H1 (cell line): ENCODE data around the gene ZBTB20. TPM values are rescaled to one million over a fixed set of nuclear protein-coding genes. Genes with fewer than 3 reads are reported as not detected.

Experiments used
- BCL11A ChIP-seq, 2 experiments: IDR thresholded peaks; one replicate each; pipeline ENCODE4 v1.6.1; 2011; ENCODE audit warnings: low read depth in 2 of 2, low read length in 2 of 2, mild to moderate bottlenecking in 2 of 2
- PHF8 ChIP-seq: fragments of 200-600 bp; sonication (generic); conservative IDR thresholded peaks from 2 replicates; pipeline ENCODE4 v1.7.1; 2012; ENCODE audit warnings: low read depth, mild to moderate bottlenecking, inconsistent platforms, low read length, moderate library complexity
- polyA plus RNA-seq, 7 experiments: library from polyadenylated mRNA; depleted of rRNA in 3 of 7; stranded (reverse) in 5 of 7; unstranded in 2 of 7; fragments of >200 nt in 5 of 7; fragments of 200-250 nt in 2 of 7; gene quantifications; 1 replicate in 5 of 7; 2 replicates in 1 of 7; 4 replicates in 1 of 7; pipeline versions ENCODE4 v1.2.1 to v1.2.3, GENCODE V29; 2011 to 2013; ENCODE audit warnings: missing spikeins in 2 of 7, mixed read lengths in 2 of 7
- total RNA-seq: library from RNA; stranded (reverse); fragmentation: NEBNext Ultra II Directional; extraction: Animal tissue kit (Norgen Biotek cat#: 25700); gene quantifications from 2 replicates; pipeline ENCODE4 v1.2.1, GENCODE V29; 2021

The ZBTB20 gene
- total and polyA plus RNA-seq, 2 of the 8 experiments (the other 6 are each of a cell fraction or from before 2014, with no cell fraction given): 0.35 to 1.3 TPM

DNA sequence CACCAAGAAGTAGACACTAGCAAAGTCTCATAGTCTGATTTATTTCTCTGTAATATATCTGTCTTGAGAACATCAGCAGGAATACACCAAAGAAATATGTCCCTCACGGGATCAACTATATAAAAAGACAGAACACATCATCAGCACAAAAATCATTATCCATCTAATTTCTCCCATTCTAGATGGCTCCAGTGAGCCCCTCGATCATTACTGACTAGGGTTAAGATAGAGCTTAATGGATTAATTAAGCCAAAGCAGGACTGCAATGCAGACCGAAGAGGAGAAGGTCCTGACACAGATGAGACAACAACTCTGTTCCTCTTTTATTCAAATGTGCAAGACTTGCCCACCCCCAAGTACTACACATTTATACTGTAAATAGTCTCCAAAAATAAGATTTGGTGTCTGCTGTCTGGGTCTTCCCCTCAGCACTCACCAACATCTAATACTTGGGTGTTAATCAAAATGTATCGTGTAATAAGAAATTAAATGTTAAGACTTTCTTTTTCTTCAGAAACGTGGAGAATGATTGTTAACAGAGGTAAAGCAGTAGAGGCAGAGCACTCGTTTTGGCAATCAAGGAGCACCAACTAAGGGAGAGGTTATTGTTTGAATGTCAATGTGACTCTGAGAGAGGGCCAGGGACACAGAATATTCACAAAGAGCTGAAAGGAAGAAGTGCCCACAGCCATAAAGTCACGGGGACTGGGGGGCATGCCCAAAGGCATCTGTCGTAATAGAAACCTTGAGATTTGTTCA lies 719.6 kb downstream of the ZBTB20 start (continued):
- TF ChIP-seq BCL11A (IDR thresholded peaks at IDR 0.05; ENCODE audit: low read depth in 2 of 2, low read length in 2 of 2): no peak
- no peak for TF ChIP-seq PHF8
